Upper lobe of left lung (tissue), 6 donors: Measurements from ENCODE around the gene SLCO3A1. TPM values are rescaled to one million over a fixed set of nuclear protein-coding genes. Genes with fewer than 3 reads are reported as not detected.

ENCODE experiments used
- ATAC-seq, 2 donors: fragments of 200-7000 bp; cut with Tn5 transposase; one replicate each; pipeline ENCODE4 v1.9.1; 2022; ENCODE audit warnings: mild to moderate bottlenecking in 2 of 2, moderate library complexity in 2 of 2; ENCODE audit not compliant: low FRiP score in 2 of 2
- DNase-seq, 2 donors: peaks; one replicate each; pipeline ENCODE4 v3.0.0-alpha.2; 2019 to 2020
- H3K27ac ChIP-seq, 4 donors: fragments of 200-600 bp; sonication (generic); one replicate each; pipeline ENCODE4 v1.5.1; 2016 to 2019
- H3K27me3 ChIP-seq, 4 donors: fragments of 200-600 bp; sonication (generic); one replicate each; pipeline ENCODE4 v1.5.1; 2017 to 2019
- H3K36me3 ChIP-seq, 4 donors: fragments of 200-600 bp; sonication (generic); one replicate each; pipeline ENCODE4 v1.5.1; 2016 to 2019
- H3K4me1 ChIP-seq, 4 donors: fragments of 200-600 bp; sonication (generic); one replicate each; pipeline ENCODE4 v1.5.1; 2018 to 2019
- H3K4me3 ChIP-seq, 4 donors: fragments of 200-600 bp; sonication (generic); one replicate each; pipeline ENCODE4 v1.5.1; 2017 to 2019; ENCODE audit warnings: mild to moderate bottlenecking in 2 of 4, moderate library complexity in 1 of 4
- H3K9me3 ChIP-seq, 4 donors: fragments of 200-600 bp; sonication (generic); one replicate each; pipeline ENCODE4 v1.5.1; 2018 to 2019
- EP300 ChIP-seq, 4 donors: sonication (generic); formaldehyde crosslinking; IDR thresholded peaks; one replicate each; pipeline ENCODE4 v1.5.1; 2017; ENCODE audit warnings: antibody characterized with exemption in 4 of 4, control low read depth in 2 of 4
- POLR2A ChIP-seq, 4 donors: fragments of 450-650 bp; IDR thresholded peaks; one replicate each; pipeline ENCODE4 v1.5.1; 2016 to 2017; ENCODE audit warnings: antibody characterized with exemption in 4 of 4, mild to moderate bottlenecking in 2 of 4
- POLR2AphosphoS5 ChIP-seq, 2 donors: sonication (generic); formaldehyde crosslinking; IDR thresholded peaks; one replicate each; pipeline ENCODE4 v1.5.1; 2017; ENCODE audit warnings: antibody characterized with exemption in 2 of 2
- WGBS, 2 donors: methylation state at CpG; one replicate each; pipeline ENCODE4 v1.1.5; 2017 to 2018; 5-methylcytosine and 5-hydroxymethylcytosine counted together
- total RNA-seq, 6 donors: library from RNA; depleted of rRNA in 4 of 6; stranded (reverse); fragments of >200 nt in 4 of 6; gene quantifications; one replicate each; pipeline versions ENCODE4 v1.1.0 to v1.2.1, GENCODE V29; 2016 to 2021
- TF ChIP-seq, protein P1 (sequence below), 6 experiments: fragments of 450-650 bp in 4 of 6; fragments of 200-600 bp in 2 of 6; sonication (generic) in 2 of 6; IDR thresholded peaks; one replicate each; pipeline ENCODE4 v1.5.1; 2016 to 2019; ENCODE audit warnings: antibody characterized with exemption in 6 of 6
- donor health status: DM: no; HTN: no; CAD: no; lungs with moderate emphysema.
- donor health status: DM: no; HTN: yes; CAD: no; lungs with severe emphysema.

The SLCO3A1 gene
- total RNA-seq, 6 donors from 2014 or later: 29.3 to 56.6 (median 46.7) TPM

DNA sequence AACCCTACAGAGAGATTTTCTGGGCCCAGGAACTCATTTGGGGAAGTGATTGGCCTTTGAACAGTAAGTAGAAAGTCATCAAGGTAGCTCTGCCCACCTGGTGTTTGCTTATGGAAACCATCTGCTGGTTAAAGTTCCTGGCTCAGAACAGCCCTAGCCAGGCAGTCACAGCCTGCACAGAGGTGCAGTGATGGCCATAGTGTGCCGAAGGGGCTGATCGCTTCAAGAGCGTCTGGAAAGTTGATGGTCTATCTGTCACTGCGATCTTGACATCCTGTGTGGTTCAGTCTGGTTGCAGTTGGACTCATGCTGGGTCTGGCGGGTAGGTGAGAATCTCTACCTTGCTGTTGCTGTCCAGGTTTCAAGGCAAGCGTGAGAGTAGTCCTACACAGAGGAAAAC, 151.6 kb downstream of the SLCO3A1 start:
- Histone ChIP-seq H3K4me3 (no peak overlapping the region), H3K27ac (no peak overlapping the region), H3K36me3 (no peaks in the 10 kb centered on the region), H3K4me1 (peaks cover 0 to 14% (median 6%) of the 10 kb centered on the region in 4 donors), H3K9me3 (no peaks in the 10 kb centered on the region), H3K27me3 (no peaks in the 10 kb centered on the region)
- TF ChIP-seq POLR2AphosphoS5 (IDR thresholded peaks at IDR 0.05) (no peak), POLR2A (IDR thresholded peaks at IDR 0.05) (no peak), EP300 (IDR thresholded peaks at IDR 0.05) (no peak)
- TF ChIP-seq, protein P1, sequence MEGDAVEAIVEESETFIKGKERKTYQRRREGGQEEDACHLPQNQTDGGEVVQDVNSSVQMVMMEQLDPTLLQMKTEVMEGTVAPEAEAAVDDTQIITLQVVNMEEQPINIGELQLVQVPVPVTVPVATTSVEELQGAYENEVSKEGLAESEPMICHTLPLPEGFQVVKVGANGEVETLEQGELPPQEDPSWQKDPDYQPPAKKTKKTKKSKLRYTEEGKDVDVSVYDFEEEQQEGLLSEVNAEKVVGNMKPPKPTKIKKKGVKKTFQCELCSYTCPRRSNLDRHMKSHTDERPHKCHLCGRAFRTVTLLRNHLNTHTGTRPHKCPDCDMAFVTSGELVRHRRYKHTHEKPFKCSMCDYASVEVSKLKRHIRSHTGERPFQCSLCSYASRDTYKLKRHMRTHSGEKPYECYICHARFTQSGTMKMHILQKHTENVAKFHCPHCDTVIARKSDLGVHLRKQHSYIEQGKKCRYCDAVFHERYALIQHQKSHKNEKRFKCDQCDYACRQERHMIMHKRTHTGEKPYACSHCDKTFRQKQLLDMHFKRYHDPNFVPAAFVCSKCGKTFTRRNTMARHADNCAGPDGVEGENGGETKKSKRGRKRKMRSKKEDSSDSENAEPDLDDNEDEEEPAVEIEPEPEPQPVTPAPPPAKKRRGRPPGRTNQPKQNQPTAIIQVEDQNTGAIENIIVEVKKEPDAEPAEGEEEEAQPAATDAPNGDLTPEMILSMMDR (IDR thresholded peaks at IDR 0.05): no peak
- 92 to 100% methylated on average over 2 to 6 of the region's 6 CpGs for WGBS, 2 donors
- DNase-seq: no peak
- no peak for ATAC-seq

DNA sequence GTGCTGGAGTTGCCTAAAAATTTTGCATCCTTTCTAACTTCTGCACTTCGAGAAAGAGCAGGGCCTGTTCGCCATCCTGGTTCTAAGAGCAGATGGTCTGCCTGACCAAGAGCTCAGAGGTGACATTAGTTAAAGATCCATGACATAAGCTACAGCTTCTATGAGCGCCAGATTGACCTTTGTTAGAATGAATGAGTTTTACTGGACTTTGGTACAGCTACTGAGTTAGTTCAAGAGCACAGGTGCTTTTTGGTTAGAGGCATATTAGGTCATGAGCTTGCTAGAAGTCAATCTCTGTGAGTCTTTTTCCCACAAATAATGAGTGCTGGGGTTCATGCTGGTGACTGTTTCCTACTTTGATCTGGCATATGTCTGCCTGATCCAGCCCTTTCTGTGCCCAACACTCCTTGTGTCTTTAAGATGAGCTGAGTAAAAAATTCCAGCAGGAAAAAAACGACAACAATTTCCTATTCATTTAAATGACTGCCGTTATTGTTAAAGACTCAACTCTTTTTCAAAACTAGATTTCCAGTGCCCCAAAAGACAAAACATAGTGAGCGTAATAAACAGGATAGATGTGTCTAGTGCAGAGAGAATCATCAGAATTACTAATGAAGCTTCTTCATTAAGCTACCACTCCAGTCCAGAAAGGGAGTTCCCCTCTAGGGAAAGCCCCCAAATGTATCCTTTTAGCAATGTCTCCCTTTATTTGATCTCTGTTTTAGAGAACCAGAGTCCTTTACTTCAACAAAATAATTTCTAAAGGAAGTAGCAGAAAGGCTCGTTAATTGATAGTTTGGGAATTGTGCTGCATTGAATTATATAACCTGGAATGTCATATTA, 152.9 kb downstream of the SLCO3A1 start:
- no peak overlapping the region for H3K4me3 ChIP-seq
- no peak overlapping the region for H3K27ac ChIP-seq
- H3K4me1 ChIP-seq: peaks cover 0 to 14% (median 6%) of the 10 kb centered on the region in 4 donors
- H3K27me3 ChIP-seq: no peaks in the 10 kb centered on the region
- WGBS, 2 donors: 77 to 86% methylated on average over 7 of the region's 7 CpGs
- DNase-seq: no peak
- no peak for ATAC-seq
- TF ChIP-seq, protein P1 (IDR thresholded peaks at IDR 0.05): no peak
- no peak for TF ChIP-seq POLR2AphosphoS5 (IDR thresholded peaks at IDR 0.05)
- no peak for TF ChIP-seq EP300 (IDR thresholded peaks at IDR 0.05)
- TF ChIP-seq POLR2A (IDR thresholded peaks at IDR 0.05): no peak
- no peaks in the 10 kb centered on the region for H3K9me3 ChIP-seq
- no peaks in the 10 kb centered on the region for H3K36me3 ChIP-seq

DNA sequence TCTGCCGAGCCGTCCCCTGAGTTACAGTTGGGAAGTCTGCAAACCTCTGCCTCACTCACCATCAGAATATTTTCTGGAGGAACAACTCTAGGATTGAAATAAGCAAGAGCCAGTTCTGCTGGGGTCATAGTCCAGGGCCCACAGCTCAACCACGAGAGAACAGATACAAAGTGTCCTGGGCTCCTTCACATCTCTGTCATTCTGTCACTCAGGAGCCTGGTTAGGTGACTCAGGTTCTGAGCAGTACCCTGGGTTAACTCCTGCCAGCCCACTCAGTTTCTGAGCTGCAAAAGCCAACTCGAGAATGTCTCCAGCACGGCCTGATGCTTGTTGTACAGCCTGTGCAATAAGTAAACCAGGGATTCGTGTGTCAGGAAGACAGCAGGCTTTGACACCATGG, 155.7 kb downstream of the SLCO3A1 start:
- Histone ChIP-seq H3K36me3 (no peaks in the 10 kb centered on the region), H3K4me3 (no peak overlapping the region), H3K27me3 (no peaks in the 10 kb centered on the region), H3K9me3 (no peaks in the 10 kb centered on the region), H3K4me1 (peaks cover 10 to 24% (median 18%) of the 10 kb centered on the region in 4 donors), H3K27ac (no peak overlapping the region)
- DNase-seq (no peak), ATAC-seq (no peak)
- 72 to 90% methylated on average over 3 to 6 of the region's 6 CpGs for WGBS, 2 donors
- TF ChIP-seq POLR2A (IDR thresholded peaks at IDR 0.05): no peak
- TF ChIP-seq, protein P1 (IDR thresholded peaks at IDR 0.05): no peak
- TF ChIP-seq POLR2AphosphoS5 (IDR thresholded peaks at IDR 0.05): no peak
- TF ChIP-seq EP300 (IDR thresholded peaks at IDR 0.05): no peak

DNA sequence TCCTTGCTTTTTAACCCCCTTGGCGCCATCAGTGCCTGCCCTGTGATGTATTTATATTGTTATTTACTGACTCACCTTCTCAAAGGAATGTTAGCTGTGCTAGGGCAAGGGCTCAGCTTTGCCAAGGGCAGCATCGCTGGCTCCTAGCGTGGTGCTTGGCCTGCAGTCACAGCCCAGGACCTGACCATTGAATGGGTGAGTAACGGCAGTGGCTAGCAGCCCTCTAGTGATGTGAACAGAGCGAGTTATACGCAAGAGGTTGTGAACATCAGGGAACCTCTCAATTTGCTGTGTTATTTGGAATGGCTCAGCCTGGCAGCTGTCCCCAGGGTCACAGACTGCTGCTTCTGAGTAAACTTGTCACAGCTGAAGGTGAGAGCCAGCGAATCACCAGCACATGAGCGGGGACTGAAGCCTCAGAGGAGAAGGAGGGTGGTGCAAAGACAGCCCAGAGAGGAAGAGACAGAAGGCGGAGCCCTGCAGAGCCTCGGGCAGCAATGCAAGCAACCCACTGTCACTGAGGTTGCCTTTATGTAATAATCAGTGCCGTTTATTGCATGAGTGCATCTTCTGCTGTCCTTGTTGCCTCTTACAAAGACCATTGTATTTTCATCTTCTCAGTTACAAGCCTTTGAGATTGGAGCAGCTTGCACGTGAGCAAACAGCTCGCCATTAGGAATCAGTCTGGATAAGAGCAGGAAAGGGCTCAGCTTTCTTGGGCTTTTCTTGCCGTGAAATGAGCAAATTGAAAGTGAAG, 158.3 kb downstream of the SLCO3A1 start:
- no peak overlapping the region for H3K4me3 ChIP-seq
- H3K4me1 ChIP-seq: peaks cover 10 to 24% (median 18%) of the 10 kb centered on the region in 4 donors
- WGBS, 2 donors: 66 to 70% methylated on average over 13 to 14 of the region's 14 CpGs
- H3K27ac ChIP-seq: peak overlapping the region in 1 of 4 donors; percentile 18
- H3K9me3 ChIP-seq: no peaks in the 10 kb centered on the region
- no peaks in the 10 kb centered on the region for H3K36me3 ChIP-seq
- peak in 1 of 2 donors; percentile 58 for ATAC-seq
- no peak for TF ChIP-seq POLR2AphosphoS5 (IDR thresholded peaks at IDR 0.05)
- no peak for DNase-seq
- no peaks in the 10 kb centered on the region for H3K27me3 ChIP-seq

DNA sequence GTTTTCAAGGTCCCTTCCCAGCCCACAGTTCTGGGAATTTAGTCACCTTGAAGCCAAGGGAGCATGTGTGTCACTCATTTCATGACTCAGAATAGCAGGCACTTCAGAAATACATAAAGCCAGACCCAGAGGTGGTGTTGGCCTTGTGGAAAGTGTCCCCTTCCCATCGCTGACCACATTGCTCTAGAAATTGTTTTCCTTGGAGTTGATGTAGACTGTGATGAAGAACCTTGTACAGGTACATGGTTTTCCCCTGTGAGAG, 158.8 kb downstream of the SLCO3A1 start:
- DNase-seq: no peak
- Histone ChIP-seq H3K36me3 (no peaks in the 10 kb centered on the region), H3K27ac (no peak overlapping the region), H3K4me1 (peaks cover 10 to 24% (median 18%) of the 10 kb centered on the region in 4 donors), H3K27me3 (no peaks in the 10 kb centered on the region), H3K4me3 (no peak overlapping the region), H3K9me3 (no peaks in the 10 kb centered on the region)
- TF ChIP-seq, protein P1 (IDR thresholded peaks at IDR 0.05): no peak
- TF ChIP-seq POLR2AphosphoS5 (IDR thresholded peaks at IDR 0.05) (no peak), EP300 (IDR thresholded peaks at IDR 0.05) (no peak), POLR2A (IDR thresholded peaks at IDR 0.05) (no peak)
- 79 to 100% methylated on average over 1 of the region's 1 CpG for WGBS, 2 donors
- no peak for ATAC-seq
